Vagina (tissue), 2 donors: ENCODE results near the gene RNF227. TPM values are rescaled to one million over a fixed set of nuclear protein-coding genes. Genes with fewer than 3 reads are reported as not detected.
A peak's percentile ranks its signal among the peaks of the same experiment; 100 is the strongest.

Experiments
- DNase-seq, 2 donors: peaks; one replicate each; pipeline ENCODE4 v3.0.0-alpha.2; 2017; ENCODE audit errors: extremely low spot score in 2 of 2
- H3K27ac ChIP-seq: fragments of 200-600 bp; sonication (generic); one replicate; pipeline ENCODE4 v1.5.1; 2019
- H3K27me3 ChIP-seq: fragments of 200-600 bp; sonication (generic); one replicate; pipeline ENCODE4 v1.5.1; 2019
- H3K36me3 ChIP-seq, 2 donors: fragments of 200-600 bp; sonication (generic); one replicate each; pipeline ENCODE4 v1.5.1; 2017 to 2019
- H3K4me1 ChIP-seq: fragments of 200-600 bp; sonication (generic); one replicate; pipeline ENCODE4 v1.5.1; 2019
- H3K4me3 ChIP-seq, 2 donors: fragments of 200-600 bp; sonication (generic); 1 replicate in 1 of 2; 2 replicates in 1 of 2; pipeline ENCODE4 v1.5.1; 2016 to 2019
- H3K9me3 ChIP-seq: fragments of 200-600 bp; sonication (generic); one replicate; pipeline ENCODE4 v1.5.1; 2019
- POLR2A ChIP-seq, 2 donors: fragments of 450-650 bp; IDR thresholded peaks; one replicate each; pipeline ENCODE4 v1.6.1; 2017; ENCODE audit warnings: antibody characterized with exemption in 2 of 2, mild to moderate bottlenecking in 2 of 2, moderate library complexity in 2 of 2
- POLR2AphosphoS5 ChIP-seq, 2 donors: sonication (generic); formaldehyde crosslinking; IDR thresholded peaks; one replicate each; pipeline ENCODE4 v1.9.0; 2017; ENCODE audit warnings: antibody characterized with exemption in 2 of 2, mild to moderate bottlenecking in 2 of 2, low read depth in 1 of 2; ENCODE audit not compliant: insufficient read depth in 1 of 2
- intact Hi-C: fragments of 100-400 bp; cut with DNase I; formaldehyde crosslinking; loops from one replicate; pipeline ENCODE4 v1.15.1; 2023
- total RNA-seq: library from RNA; depleted of rRNA; stranded (reverse); fragments of >200 nt; gene quantifications from one replicate; pipeline ENCODE4 v1.2.3, GENCODE V29; 2016
- TF ChIP-seq, protein P1 (sequence below), 3 experiments: fragments of 450-650 bp in 2 of 3; fragments of 200-600 bp in 1 of 3; sonication (generic) in 1 of 3; IDR thresholded peaks; one replicate each; pipeline ENCODE4 v1.5.1; 2017 to 2019; ENCODE audit warnings: antibody characterized with exemption in 3 of 3, mild to moderate bottlenecking in 2 of 3, moderate library complexity in 2 of 3

RNF227 gene
- total RNA-seq, 1 donor from 2014 or later, result 2.9 TPM

DNA sequence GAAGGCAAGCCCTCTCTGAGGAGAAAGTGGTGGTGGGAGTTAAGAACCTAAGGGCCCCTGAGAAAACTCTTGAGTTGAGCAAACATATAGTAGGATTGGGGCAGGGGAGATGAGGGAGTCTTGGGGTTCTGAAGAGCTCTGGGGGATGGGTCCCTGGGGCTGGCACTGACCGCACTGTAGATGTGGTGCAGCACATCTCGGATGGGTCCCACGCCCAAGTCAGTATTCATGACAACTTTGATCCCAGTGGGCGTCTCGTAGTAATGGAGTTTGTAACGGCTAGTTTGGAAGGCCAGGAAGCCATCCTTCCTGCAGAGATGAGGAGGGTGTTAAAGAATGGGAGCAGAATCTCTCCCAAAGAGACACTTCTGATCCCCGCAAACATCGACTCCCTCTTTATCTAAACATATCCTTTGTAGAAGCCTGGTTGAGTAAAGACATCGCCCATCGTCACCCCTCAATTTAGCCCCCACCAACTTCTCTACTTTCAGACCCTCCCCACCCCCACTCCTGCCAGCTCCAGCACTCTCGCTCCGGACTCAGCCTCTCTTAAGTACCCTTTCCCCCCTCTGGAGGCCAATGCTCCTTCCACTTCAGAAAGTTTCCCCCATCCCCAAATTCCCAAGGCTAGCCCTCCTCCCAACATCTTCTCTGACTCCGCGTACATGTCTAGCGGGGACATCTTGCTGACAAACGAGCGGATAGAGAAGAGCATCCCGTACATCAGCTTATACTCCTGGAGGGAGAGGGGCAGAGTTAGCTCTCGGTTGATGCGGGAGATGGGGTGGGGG lies 14.9 kb upstream of the RNF227 start:
- no peak for TF ChIP-seq POLR2AphosphoS5 (IDR thresholded peaks at IDR 0.05; ENCODE audit: insufficient read depth in 1 of 2, low read depth in 1 of 2)
- TF ChIP-seq, protein P1, sequence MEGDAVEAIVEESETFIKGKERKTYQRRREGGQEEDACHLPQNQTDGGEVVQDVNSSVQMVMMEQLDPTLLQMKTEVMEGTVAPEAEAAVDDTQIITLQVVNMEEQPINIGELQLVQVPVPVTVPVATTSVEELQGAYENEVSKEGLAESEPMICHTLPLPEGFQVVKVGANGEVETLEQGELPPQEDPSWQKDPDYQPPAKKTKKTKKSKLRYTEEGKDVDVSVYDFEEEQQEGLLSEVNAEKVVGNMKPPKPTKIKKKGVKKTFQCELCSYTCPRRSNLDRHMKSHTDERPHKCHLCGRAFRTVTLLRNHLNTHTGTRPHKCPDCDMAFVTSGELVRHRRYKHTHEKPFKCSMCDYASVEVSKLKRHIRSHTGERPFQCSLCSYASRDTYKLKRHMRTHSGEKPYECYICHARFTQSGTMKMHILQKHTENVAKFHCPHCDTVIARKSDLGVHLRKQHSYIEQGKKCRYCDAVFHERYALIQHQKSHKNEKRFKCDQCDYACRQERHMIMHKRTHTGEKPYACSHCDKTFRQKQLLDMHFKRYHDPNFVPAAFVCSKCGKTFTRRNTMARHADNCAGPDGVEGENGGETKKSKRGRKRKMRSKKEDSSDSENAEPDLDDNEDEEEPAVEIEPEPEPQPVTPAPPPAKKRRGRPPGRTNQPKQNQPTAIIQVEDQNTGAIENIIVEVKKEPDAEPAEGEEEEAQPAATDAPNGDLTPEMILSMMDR (IDR thresholded peaks at IDR 0.05), result no peak
- TF ChIP-seq POLR2A (IDR thresholded peaks at IDR 0.05), result no peak
- H3K27ac ChIP-seq, result peak overlapping the region; percentile 89
- H3K4me1 ChIP-seq, result peaks cover 46% of the 10 kb centered on the region
- H3K9me3 ChIP-seq, result no peaks in the 10 kb centered on the region
- intact Hi-C loops, result no loop called here
- peak overlapping the region; percentile 71 to 88 for H3K4me3 ChIP-seq
- no peaks in the 10 kb centered on the region for H3K27me3 ChIP-seq
- no peaks in the 10 kb centered on the region for H3K36me3 ChIP-seq
- no peak for DNase-seq

- intact Hi-C loops, result no loop called here
- H3K9me3 ChIP-seq, result no peaks in the 10 kb centered on the region
- no peak for DNase-seq
Measured at GRCh38 chr17:7929158-7930023, 13.3 kb upstream of the RNF227 start, which contains the start of gene KCNAB3. Gene KCNAB3 (minus strand): TSS chr17:7929856. CDS start chr17:7929435, 421 bp downstream.

GRCh38 chr17:7927596-7927995 lies 11.5 kb upstream of the RNF227 start:
- Histone ChIP-seq H3K27ac (no peak overlapping the region), H3K4me1 (peaks cover 34% of the 10 kb centered on the region), H3K27me3 (no peaks in the 10 kb centered on the region), H3K9me3 (no peaks in the 10 kb centered on the region), H3K36me3 (no peaks in the 10 kb centered on the region), H3K4me3 (no peak overlapping the region)
- TF ChIP-seq POLR2A (IDR thresholded peaks at IDR 0.05) (no peak), POLR2AphosphoS5 (IDR thresholded peaks at IDR 0.05; ENCODE audit: insufficient read depth in 1 of 2, low read depth in 1 of 2) (no peak)
- TF ChIP-seq, protein P1 (IDR thresholded peaks at IDR 0.05), result no peak
- DNase-seq, result no peak
- intact Hi-C loops, result no loop called here

More at GRCh38 chr17:7929158-7930023, 13.3 kb upstream of the RNF227 start, which contains the start of gene KCNAB3:
- Histone ChIP-seq H3K27ac (no peak within 1 kb of the TSS), H3K4me1 (peaks cover 44% of the 10 kb centered on the region), H3K36me3 (no peaks in the 10 kb centered on the region), H3K27me3 (no peaks in the 10 kb centered on the region), H3K4me3 (peak within 1 kb of the TSS in 1 of 2 donors; percentile 24)
- TF ChIP-seq POLR2A (IDR thresholded peaks at IDR 0.05) (no peak), POLR2AphosphoS5 (IDR thresholded peaks at IDR 0.05; ENCODE audit: insufficient read depth in 1 of 2, low read depth in 1 of 2) (no peak)
- TF ChIP-seq, protein P1 (IDR thresholded peaks at IDR 0.05), result no peak

DNA sequence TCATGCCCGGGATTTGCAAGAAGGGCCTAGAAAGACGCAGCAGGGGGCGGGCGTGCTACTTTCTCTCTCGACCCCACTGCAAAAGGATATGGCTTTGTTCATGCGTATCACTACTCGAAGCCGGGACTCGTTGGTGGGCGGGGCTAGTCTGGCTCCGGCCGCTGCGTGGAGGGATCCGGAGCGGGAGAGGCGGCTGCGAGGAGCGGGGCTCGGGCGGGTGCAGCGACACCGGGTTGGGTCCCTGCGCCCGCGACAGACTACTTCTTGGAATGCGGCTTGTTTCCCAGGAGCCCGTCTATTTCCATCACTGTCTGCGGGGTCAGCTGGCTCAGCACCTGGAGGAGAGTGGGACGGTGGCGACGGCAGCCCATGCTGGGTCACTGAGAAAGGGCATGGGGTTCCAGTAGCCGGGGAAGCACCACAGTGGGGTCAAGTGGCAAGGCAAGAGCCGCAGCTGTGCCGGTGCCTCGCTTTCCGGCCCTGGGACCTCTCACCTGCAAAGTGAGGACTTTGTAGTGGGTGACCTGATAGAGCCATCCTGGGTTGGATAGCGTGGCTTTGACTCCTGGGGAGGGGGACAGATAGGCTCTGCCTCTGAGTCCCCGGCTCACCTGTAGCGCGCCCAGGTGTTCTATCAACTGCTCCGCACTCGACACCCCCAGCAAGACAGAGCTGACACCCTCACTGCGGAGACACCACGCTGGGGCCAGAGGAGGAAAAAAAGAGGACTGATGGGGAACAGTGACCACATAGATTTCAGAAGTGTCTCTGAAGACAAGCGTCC lies 6.9 kb upstream of the RNF227 start:
- H3K27me3 ChIP-seq, result no peaks in the 10 kb centered on the region
- no peaks in the 10 kb centered on the region for H3K36me3 ChIP-seq
- no peaks in the 10 kb centered on the region for H3K9me3 ChIP-seq
- no peak for DNase-seq
- TF ChIP-seq, protein P1 (IDR thresholded peaks at IDR 0.05), result no peak
- peak in 1 of 2 donors; percentile 48 for TF ChIP-seq POLR2A (IDR thresholded peaks at IDR 0.05)
- TF ChIP-seq POLR2AphosphoS5 (IDR thresholded peaks at IDR 0.05; ENCODE audit: insufficient read depth in 1 of 2, low read depth in 1 of 2), result peak; percentile 11 to 78
- H3K4me1 ChIP-seq, result peaks cover 13% of the 10 kb centered on the region
- peak overlapping the region; percentile 60 for H3K27ac ChIP-seq
- intact Hi-C loops, result no loop called here
- peak overlapping the region; percentile 43 to 50 for H3K4me3 ChIP-seq
